ENCODE measurements around the gene ANKRD30A.
"Not testable (repeated sequence)": the region's sequence is repeated elsewhere in the genome, so short reads cannot be mapped to it uniquely, and the experiment has no call there.

The ANKRD30A gene

DNA sequence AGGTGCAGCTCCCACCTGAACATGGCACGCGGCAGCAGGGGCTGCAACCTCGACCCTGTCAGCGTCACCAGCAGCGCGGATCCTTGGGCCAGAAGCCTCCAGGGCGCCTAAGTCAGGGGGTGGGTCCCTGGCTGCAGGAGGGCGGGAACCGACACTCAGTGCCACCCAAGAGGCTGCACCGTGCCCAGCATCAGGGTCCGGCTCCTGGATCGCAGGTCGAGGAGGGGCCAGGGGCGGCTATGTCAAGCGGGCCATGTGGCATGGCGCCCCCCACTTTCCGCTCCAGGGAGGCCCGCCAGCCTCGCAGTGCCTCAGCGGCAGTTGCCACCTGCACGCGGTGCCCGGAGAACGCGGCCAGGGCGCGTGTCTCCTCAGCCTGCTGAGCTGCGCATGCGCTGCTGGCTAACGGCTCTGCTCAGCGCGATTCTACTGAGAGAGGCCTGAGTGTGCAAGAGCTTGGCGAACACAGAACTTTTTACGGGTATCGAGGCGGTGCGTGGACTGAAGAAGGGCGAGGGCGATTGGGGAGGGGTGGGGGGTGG is at the start of gene ANKRD30A:
Gene ANKRD30A (plus strand): TSS at position 408 of the 542 bp plus-strand sequence. CDS start 190 bp downstream, outside the sequence.
- no peak for DNase-seq

GRCh38 chr10:37076083-37076482 is 49.3 kb upstream of the ANKRD30A start:
- not testable (repeated sequence) for DNase-seq

GRCh38 chr10:37095792-37096573 is 29.4 kb upstream of the ANKRD30A start:
- no peak for DNase-seq

GRCh38 chr10:37101261-37101660 is 24.1 kb upstream of the ANKRD30A start:
- DNase-seq = no peak

DNA sequence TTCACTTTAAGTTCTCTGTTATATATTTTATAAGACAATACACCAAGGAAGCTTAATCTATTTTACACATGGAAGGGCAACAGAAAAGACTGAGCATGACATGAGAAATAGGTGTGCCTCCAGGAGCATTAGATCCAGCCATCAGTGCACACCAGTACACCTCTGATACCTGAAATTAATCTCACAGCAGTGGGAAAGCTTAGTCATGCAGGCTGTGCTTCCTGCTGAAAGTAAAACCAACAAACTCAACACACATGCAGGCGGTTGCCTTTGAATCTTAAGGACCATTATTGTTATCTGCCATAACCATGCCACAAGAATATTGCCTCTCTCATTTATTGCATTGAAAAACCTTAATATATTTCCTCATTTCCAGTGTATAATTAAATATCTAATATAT is 16.4 kb upstream of the ANKRD30A start:
- no peak for DNase-seq

DNA sequence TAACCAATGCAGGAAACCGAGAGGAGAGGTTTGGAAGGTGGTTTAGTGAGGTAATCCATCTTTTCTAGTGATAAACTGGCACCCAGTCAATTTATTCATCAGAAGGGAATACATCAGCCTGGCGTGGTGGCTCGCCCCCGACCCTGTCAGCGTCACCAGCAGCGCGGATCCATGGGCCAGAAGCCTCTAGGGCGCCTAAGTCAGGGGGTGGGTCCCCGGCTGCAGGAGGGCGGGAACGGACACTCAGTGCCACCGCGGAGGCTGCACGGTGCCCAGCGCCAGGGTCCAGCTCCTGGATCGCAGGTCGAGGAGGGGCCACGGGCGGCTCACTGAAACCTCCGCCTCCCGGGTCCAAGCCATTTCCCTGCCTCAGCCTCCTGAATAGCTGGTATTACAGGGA is 866 bp upstream of the ANKRD30A start:
- no peak for DNase-seq

- no peak for DNase-seq
Observed at GRCh38 chr10:37125921-37126320, 523 bp downstream of the ANKRD30A start.

DNA sequence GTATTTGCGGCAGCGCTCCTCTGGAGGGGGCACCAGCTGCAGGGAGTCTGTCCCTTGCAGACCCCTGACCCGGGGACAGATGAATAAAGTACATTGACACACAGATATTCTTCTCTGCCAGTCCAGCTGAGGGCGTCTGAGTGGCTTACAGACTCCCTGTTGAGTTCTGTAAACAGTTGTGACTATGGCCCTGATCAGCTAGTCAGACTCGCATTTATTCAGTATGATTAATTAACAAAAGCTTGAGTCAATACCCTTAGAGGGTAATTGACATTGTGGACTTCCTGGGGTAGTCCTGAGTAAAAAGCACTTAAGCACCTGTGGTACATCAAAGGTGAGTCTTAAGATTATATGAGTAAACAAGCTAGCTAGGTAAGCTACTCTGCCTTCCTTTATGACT is 21.0 kb downstream of the ANKRD30A start:
- no peak for DNase-seq

GRCh38 chr10:37162430-37162829 is 37.0 kb downstream of the ANKRD30A start:
- DNase-seq = not testable (repeated sequence)

DNA sequence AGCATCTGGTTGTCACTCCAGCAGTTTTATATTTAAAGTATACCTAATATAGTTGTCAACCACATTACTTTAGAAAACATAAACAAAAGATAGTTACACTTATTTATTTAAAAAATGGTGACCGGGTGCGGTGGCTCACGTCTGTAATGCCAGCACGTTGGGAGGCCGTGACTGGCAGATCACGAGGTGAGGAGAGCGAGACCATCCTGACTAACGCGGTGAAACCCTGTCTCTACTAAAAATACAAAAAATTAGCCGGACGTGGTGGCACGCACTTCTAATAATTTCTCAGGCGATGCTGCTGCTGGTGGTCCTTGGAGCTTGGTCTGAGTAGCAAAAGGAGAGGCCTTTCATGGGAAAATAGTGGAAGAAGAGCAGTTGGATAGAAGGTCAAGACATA is 46.5 kb downstream of the ANKRD30A start:
- not testable (repeated sequence) for DNase-seq

DNA sequence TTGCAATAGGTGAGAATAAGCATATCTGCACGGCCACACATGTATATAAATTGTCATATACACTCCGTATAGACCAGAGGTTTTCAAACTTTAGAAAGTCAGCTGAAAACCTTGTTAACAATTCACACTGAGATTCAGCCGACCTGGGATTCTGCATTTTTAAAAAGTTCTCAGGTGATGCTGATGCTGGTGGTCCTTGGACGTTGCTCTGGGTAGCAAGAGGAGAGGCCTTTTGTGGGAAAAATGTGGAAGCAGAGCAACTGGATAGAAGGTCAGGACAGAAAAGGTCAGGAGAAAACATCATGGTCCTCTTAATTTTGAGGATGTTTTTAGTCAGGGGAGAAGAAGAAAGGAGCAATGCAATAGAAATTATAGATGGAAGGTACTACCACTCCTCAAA is 52.9 kb downstream of the ANKRD30A start:
- not testable (repeated sequence) for DNase-seq

DNA sequence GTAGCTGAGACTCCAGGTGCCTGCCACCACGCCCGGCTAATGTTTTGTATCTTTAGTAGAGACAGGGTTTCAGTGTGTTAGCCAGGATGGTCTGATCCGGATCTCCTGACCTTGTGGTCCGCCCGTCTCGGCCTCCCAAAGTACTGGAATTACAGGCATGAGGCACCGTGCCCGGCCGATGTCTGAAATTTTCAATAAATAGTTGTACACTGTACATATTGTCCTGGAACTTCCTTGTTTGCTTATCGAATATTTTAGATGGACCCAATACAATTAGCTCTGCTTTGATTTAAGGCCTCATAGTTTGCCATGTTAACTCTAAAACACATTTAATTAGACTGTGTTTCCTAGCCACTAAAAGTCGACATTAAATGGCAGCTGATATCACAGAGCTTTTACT is 57.3 kb downstream of the ANKRD30A start:
- not testable (repeated sequence) for DNase-seq

- DNase-seq = no peak
Observed at GRCh38 chr10:37206132-37206531, 80.7 kb downstream of the ANKRD30A start.

- DNase-seq = no peak
Observed at GRCh38 chr10:37220866-37221265, 95.5 kb downstream of the ANKRD30A start.

DNA sequence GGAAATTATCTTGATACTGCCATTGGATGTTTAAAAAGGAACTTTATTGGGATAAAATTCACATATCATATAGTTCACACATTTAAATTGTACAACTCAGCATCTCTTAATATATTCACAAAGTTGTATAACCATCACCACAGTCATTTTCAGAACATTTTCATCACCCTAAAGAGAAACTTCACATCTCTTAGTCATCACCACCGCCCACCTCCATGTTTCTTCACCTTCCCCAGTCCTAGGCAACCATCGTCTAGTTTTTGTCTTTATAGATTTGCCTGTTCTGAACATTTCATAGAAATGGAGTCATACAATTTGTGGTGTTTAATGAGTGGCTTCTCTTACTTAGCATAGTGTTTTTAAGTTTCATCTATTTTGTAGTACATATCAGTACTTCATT is 96.6 kb downstream of the ANKRD30A start:
- no peak for DNase-seq

DNA sequence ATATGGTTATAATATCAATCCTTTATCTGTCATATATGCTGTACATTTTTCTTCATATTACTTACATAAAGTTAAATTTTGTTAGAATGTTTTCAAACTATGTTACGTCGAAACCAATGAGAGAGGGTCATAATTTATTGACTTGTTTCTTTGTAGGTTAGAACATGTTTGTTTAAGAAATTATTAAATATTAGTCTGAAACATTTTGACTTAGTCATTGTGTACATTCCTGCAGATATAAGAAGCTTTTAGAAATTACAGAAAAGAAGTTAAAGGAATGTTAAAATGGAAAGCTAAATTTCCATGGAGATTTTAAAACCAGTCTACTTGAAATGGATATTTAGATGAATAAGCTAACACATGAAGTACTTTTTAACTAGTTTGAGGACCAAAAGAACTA is 99.8 kb downstream of the ANKRD30A start:
- DNase-seq = no peak

DNA sequence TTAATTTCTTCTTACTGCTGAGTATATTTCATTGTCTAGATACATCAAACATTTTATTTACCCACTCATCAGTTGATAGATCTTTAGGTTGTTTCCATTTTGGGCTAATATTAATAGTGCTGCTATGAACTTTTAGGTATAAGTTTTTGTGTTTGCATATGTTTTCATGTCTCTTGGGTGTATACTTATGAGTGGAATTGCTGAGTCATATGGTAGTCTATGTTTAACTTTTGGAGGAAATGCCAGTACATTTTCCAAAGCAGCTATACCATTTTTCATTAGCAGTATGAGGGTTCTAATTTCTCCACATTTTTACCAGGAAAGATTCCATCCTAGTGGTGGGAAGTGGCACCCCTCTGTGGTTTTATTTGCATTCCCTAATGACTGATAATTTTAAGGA is 101.1 kb downstream of the ANKRD30A start:
- DNase-seq = no peak

DNA sequence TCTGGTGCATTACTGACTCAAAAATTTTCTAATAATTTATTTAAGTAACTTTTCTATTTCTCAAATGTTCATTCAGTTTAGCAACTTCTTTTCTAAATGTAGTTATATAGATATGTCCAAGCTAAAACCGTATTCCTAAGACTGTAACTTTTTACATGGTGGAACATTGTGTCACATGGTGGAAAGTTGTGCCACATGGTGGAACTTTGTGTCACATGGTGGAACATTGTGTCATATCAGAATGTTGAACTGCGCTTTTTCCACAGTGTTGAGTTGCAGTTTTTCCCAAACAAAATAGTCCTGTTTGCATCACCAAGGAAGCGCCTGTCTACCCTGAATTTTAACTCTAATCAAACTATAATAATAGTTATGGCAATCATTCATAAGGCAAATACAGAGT is 109.3 kb downstream of the ANKRD30A start:
- no peak for DNase-seq

GRCh38 chr10:37236093-37236492 is 110.7 kb downstream of the ANKRD30A start:
- DNase-seq = no peak

DNA sequence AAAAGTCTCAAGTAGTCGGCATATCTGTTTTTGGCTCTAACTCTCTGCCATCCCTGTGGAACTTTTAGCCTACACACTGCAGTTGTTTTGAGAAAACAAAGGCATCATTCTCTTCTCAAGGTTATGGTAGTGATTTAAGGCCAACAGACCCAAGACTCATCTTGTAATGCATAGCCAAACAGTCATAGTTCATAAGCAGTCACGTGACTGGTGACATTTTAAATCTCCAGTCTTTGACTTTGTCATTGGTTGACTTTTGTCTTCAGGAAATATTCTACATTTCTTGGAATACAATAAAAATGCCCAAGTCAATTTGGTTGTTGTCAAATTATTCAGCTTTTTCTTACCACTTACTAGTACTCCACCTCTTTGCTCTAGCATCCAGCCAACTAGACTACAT is 114.8 kb downstream of the ANKRD30A start:
- no peak for DNase-seq

GRCh38 chr10:37246637-37247036 is 121.2 kb downstream of the ANKRD30A start:
- DNase-seq = no peak

DNA sequence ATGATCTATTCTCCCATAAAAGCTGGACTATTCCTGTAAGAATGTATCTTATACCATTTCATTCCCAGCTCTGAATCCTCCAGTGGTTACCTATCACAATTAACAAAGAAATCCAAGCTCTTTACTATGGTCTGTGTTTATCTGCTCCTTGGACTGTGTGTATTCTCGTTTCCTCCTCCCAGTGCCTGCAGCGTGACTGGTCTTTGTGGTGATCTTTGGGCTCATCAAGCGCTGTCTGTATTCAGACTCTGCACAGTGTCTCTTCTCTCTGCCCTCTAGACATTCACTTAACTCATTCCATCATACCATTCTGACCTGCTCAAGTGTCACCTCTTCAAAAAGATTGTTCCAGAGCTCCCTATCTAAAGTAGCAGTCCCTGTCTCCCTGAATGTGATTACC is 130.4 kb downstream of the ANKRD30A start:
- not testable (repeated sequence) for DNase-seq

DNA sequence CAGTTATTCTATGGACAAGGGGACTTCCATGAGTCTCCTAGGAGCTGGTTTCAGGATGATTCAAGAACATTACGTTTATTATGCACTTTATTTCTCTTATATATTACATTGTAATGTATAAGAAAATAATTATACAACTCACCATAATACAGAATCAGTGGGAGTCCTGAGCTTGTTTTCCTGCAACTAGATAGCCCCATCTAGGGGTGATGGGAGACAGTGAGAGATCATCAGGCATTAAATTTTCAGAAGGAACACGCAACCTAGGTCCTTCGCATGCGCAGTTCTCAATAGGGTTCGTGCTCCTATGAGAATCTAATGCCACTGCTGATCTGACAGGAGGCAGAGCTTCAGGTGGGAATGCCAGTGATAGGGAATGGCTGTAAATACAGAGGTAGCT is 137.9 kb downstream of the ANKRD30A start:
- no peak for DNase-seq

DNA sequence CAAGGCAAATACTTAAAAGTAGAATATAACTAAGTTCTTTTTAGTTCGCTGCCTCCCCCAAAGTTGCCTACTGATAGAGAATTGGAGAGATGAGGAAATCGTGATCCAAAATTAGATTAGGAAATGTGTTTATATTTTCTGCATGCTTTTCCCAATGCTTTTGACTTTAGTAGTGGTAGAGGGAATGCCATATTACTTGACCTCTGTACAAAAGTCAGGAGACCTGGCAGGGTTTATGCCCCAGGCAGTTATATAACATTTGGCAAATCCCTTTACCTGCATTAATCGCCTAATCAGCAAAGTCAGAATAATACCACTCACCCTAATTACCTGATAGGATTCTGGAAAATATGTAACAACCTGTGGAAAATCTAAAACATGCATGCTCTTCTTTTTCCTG is 142.9 kb downstream of the ANKRD30A start:
- DNase-seq = no peak
